NCI-H2081 treated with DMSO at 0.1 percent for 48 hours (cell line): ENCODE results near the gene DCAKD.
"Not testable (repeated sequence)": the region's sequence is repeated elsewhere in the genome, so short reads cannot be mapped to it uniquely, and the experiment has no call there.

ENCODE experiments used
- DNase-seq: peaks from one replicate; lab custom pipeline; 2025; lab: John Stamatoyannopoulos, UW

Gene DCAKD

GRCh38 chr17:45063198-45063597, 11.8 kb upstream of the DCAKD start:
- no peak for DNase-seq

GRCh38 chr17:45061606-45062205, 10.3 kb upstream of the DCAKD start:
- no peak for DNase-seq

- peak; percentile 99 for DNase-seq
Observed at GRCh38 chr17:45060797-45061605, 9.6 kb upstream of the DCAKD start, which contains the start of gene NMT1. Gene NMT1, plus strand, starts transcription at chr17:45061317. Its CDS starts 13 bp downstream, at chr17:45061330.

GRCh38 chr17:45060382-45060796, 9.0 kb upstream of the DCAKD start:
- no peak for DNase-seq

GRCh38 chr17:45052052-45052772, 780 bp upstream of the DCAKD start:
- peak; percentile 57 for DNase-seq

- DNase-seq = not testable (repeated sequence)
Observed at GRCh38 chr17:45051720-45052051, 254 bp upstream of the DCAKD start.

GRCh38 chr17:45050481-45051059, 862 bp downstream of the DCAKD start:
- no peak for DNase-seq

- DNase-seq = no peak
Observed at GRCh38 chr17:45048795-45049563, 2.5 kb downstream of the DCAKD start.

- DNase-seq = no peak
Observed at GRCh38 chr17:45046537-45047125, 4.8 kb downstream of the DCAKD start.

GRCh38 chr17:45043813-45044540, 7.5 kb downstream of the DCAKD start:
- DNase-seq = no peak

GRCh38 chr17:45042346-45043120, 8.9 kb downstream of the DCAKD start:
- DNase-seq = no peak

- DNase-seq = no peak
Observed at GRCh38 chr17:45040459-45040858, 11.0 kb downstream of the DCAKD start.

- DNase-seq = no peak
Observed at GRCh38 chr17:45038728-45039634, 12.5 kb downstream of the DCAKD start.

- no peak for DNase-seq
Observed at GRCh38 chr17:45036691-45037090, 14.7 kb downstream of the DCAKD start.

- no peak for DNase-seq
Observed at GRCh38 chr17:45035848-45036247, 15.6 kb downstream of the DCAKD start.

- DNase-seq = no peak
Observed at GRCh38 chr17:45034599-45034998, 16.8 kb downstream of the DCAKD start.

GRCh38 chr17:45032174-45032541, 19.3 kb downstream of the DCAKD start:
- no peak for DNase-seq

- no peak for DNase-seq
Observed at GRCh38 chr17:45031231-45032173, 19.9 kb downstream of the DCAKD start.
